HG02610 (cell line): ENCODE measurements around the gene MAP2K6.

Experiments
- ATAC-seq: cut with Tn5 transposase; IDR thresholded peaks from one replicate; pipeline ENCODE4 v1.9.1; 2021; ENCODE audit warnings: mild to moderate bottlenecking, moderate library complexity; ENCODE audit not compliant: unreplicated experiment

MAP2K6 gene

DNA sequence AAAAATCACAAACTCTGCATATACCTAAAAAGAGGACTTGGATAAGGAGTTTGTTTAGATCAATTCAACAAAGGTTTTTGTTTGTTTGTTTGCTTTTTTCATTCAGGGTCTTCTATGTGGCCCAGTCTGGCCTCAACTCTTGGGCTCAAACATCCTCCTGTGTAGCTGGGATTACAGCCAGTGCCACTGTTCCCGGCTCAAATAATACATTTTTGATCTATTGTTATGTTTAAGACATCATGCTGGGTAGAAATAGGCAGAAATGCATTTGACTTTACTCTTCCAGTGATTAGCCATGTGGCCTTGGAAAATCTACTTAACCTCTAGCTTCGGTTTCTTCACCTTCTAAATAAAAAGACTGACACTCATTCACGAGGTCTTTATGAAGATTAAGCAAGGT lies 11.5 kb downstream of the MAP2K6 start:
- ATAC-seq, result no peak

GRCh38 chr17:69427486-69428197 lies 13.1 kb downstream of the MAP2K6 start:
- ATAC-seq, result peak; percentile 51

- ATAC-seq, result no peak
Measured at GRCh38 chr17:69428252-69428980, 13.9 kb downstream of the MAP2K6 start.

- ATAC-seq, result peak; percentile 67
Measured at GRCh38 chr17:69430488-69430887, 16.0 kb downstream of the MAP2K6 start.

DNA sequence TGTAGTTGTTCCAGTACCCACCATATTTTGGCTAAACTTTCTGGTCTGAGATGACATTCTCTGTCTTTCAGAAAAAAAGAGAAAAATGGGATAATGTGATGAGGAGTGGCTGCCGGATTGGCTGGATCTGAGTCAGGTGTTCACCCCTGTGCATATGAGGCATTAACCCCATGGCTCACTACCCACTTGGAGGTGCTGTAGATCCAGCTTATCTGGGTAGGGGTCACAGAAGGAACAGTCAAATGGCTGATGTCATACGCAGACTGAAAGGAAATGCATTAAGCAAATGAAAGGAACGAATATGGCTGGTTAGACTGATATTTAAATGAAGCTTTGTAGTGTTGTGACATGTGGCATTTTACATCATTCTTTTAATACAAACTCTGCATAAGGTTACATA lies 17.3 kb downstream of the MAP2K6 start:
- ATAC-seq, result no peak

GRCh38 chr17:69433093-69433492 lies 18.6 kb downstream of the MAP2K6 start:
- no peak for ATAC-seq

DNA sequence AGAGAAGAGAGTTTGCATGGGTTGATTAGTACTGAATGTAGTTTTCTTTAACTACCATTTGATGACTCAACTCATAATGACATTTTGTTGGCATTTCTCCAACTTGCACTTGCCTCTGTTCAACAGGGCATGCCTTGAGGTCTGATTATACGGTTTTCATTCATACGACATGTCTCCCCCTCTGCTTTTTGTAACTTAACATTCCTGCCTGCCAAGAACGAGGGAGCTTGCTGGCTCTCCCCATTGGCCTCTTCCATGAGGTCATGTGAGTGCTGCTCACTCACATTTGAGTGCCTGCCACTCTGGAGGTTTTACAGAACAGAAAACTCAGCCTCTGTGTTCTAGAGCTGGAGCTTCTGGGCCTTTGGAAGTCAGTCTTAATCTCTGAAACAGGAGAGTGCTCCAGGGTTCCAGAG lies 19.7 kb downstream of the MAP2K6 start:
- ATAC-seq, result no peak

DNA sequence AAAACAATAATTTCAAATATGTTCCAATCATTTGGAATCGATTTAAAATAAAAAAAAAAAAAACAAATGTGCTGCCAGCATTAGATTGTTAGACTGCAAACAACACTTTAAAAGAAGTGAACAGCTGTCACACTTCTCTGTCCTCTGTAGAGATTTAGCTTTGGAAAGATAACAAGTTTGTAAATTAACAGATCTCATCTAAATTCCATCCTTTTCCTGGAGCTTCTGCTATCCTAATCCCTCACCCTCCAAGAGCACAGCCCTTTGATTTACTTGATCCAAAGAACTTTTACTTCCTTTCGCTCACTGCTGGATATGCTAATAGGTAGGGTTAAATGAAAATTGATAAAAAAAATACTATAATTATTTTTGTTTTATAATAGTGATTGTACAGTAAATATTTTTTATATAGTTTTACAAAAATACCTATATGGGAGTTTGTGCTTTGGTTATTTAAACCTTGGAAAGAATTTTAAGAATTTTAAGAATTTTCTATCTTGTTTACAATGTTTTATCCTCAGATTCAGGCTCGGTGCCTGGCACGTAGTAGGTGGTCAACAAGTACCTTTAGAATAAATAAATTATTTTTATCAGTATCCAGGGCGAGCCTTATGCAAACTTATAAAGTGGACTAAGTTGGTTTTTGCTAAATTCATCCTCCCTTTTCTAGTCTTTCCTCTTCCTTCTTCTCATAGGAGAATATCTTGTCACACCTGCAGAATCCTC lies 21.6 kb downstream of the MAP2K6 start:
- no peak for ATAC-seq

- ATAC-seq, result no peak
Measured at GRCh38 chr17:69437475-69437874, 23.0 kb downstream of the MAP2K6 start.

DNA sequence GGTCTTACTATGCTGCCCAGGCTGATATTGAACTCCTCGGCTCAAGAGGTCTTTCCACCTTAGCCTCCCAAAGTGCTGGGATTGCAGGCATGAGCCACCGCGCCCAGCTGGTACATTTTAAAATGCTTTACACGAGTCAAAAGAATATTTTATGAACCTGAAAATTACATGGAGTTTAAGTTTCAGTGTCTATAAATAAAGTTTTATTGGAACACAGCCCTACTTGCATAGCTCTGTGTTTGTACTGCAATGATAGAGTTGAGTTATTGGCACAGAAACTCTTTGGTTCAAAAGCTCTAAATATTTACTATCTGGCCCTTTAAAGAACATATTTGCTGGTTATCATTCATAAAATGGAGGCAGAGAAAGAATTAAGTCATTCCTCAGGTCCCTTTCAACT lies 24.3 kb downstream of the MAP2K6 start:
- no peak for ATAC-seq

- no peak for ATAC-seq
Measured at GRCh38 chr17:69441179-69441578, 26.7 kb downstream of the MAP2K6 start.

GRCh38 chr17:69443138-69443537 lies 28.6 kb downstream of the MAP2K6 start:
- ATAC-seq, result no peak

DNA sequence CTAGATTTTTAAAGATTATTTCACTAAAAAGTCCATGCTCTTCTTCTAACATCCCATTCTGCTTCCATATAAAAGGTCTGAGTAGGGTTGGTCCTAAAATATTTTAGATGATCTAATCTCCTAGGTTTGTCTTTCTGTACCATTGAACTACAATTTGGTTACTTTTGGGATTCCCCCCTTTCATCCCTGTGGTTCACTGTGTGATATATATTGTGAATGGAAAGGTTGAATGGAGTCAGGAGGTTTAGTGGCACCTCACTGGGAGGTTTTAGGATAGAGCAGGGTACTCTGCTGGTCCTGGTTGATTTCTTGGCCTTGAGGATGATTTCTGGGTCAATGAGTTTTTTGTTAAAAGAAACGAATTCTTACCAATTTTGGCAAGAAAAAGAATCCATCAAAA lies 29.5 kb downstream of the MAP2K6 start:
- no peak for ATAC-seq

DNA sequence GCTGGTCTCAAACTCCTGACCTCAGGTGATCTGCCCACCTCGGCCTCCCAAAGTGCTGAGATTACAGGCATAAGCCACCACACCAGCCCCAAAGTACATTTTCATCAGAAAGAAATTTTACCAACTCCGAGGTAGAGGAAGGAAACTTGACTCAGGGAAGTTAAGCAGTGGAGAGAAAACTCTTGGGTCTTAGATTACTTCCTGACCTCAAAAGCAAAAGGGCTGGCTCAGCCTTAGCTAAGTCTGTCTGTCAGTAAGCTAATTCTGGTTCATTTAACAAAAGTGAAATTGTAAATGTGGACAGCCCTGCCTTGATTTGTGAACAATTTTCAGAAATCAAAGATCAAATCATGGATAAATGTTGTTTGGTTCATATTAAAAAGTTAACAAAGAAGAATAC lies 30.6 kb downstream of the MAP2K6 start:
- no peak for ATAC-seq

DNA sequence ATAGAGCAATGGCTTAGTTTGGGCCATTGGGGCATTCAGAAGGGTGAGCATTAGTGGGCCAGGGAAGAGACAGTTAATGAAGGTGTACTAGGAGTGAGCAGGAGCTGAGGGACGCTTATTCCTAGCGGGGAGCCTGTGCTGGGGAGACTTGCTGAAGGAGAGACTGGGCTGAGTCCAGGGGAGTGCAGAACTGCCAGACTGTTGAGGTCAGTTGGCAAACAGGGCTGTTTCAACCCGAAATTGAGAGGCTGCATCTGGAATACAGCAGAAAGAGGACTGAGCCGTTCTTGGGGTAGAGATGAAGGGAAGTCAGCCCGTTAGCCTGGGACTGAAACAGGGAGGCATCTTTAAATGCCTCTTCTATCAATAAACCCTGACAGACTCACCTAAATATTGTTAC lies 33.2 kb downstream of the MAP2K6 start:
- ATAC-seq, result no peak

- no peak for ATAC-seq
Measured at GRCh38 chr17:69448431-69449102, 34.1 kb downstream of the MAP2K6 start.

DNA sequence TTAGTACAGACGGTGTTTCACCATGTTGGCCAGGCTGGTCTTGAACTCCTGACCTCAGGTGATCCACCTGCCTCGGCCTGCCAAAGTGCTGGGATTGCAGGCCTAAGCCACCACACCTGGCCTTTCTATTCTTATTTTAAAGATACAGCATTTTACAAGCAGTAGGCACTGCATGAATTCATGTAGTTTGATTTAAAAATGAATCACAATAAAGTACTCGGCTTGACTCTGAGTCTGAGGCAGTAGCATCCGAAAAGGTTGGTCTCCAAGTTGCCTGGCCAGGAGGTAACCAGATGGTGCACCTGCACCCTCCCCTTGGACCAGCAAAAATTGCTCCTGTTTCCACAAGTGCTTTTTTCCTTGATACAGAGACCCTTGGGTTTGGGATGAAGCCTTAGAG lies 35.6 kb downstream of the MAP2K6 start:
- ATAC-seq, result no peak

GRCh38 chr17:69450918-69451317 lies 36.4 kb downstream of the MAP2K6 start:
- ATAC-seq, result peak; percentile 13

- ATAC-seq, result peak; percentile 86
Measured at GRCh38 chr17:69451416-69452394, 37.2 kb downstream of the MAP2K6 start.

- no peak for ATAC-seq
Measured at GRCh38 chr17:69452664-69453260, 38.3 kb downstream of the MAP2K6 start.
